ENCODE data around the gene LIPH.

Gene LIPH

GRCh38 chr3:185498503-185499396 is 53.6 kb downstream of the LIPH start, which contains the start of gene TMEM41A:
Gene TMEM41A (minus strand): TSS chr3:185499035. CDS start chr3:185498961, 74 bp downstream.
- no peak within 1 kb of the TSS for H2AK5ac ChIP-seq (ENCODE audit: low read length, severe bottlenecking)
- H3K23ac ChIP-seq (ENCODE audit: low read length in 2 of 2) = peak within 1 kb of the TSS in 1 of 2 experiments; percentile 96
- H4K91ac ChIP-seq (ENCODE audit: low read length) = peak within 1 kb of the TSS; percentile 52
- H3K9me3 ChIP-seq (ENCODE audit: control insufficient read depth, low read length) = no peaks in the 10 kb centered on the region
- no peak within 1 kb of the TSS for H2BK120ac ChIP-seq (ENCODE audit: low read depth, low read length)
- H2BK15ac ChIP-seq (ENCODE audit: low read depth, poor library complexity, severe bottlenecking) = peak within 1 kb of the TSS; percentile 55
- H2BK5ac ChIP-seq (ENCODE audit: low read depth, low read length, poor library complexity, severe bottlenecking) = peak within 1 kb of the TSS; percentile 79
- H3K14ac ChIP-seq (ENCODE audit: low read length in 2 of 2) = no peak within 1 kb of the TSS
- peak; percentile 90 for DNase-seq
- H3K4me1 ChIP-seq (ENCODE audit: control insufficient read depth, insufficient read depth, low read depth, low read length) = peaks cover 4% of the 10 kb centered on the region
- H3K9ac ChIP-seq (ENCODE audit: low read length) = peak within 1 kb of the TSS; percentile 94
- peak within 1 kb of the TSS; percentile 63 for H4K8ac ChIP-seq (ENCODE audit: low read length)
- H2BK12ac ChIP-seq (ENCODE audit: low read length in 2 of 2) = peak within 1 kb of the TSS in 1 of 2 experiments; percentile 67
- H3K18ac ChIP-seq (ENCODE audit: low read depth in 1 of 2, low read length in 2 of 2) = peak within 1 kb of the TSS; percentile 28 to 92
- peaks cover 3 to 7% of the 10 kb centered on the region in 2 experiments for H3K27me3 ChIP-seq (ENCODE audit: control insufficient read depth in 1 of 2, insufficient read depth in 1 of 2, low read length in 2 of 2)
- peaks cover 25% of the 10 kb centered on the region for H3K79me1 ChIP-seq (replicated peaks; ENCODE audit: low read length, poor library complexity, severe bottlenecking)
- H3K27ac ChIP-seq (ENCODE audit: low read length, poor library complexity, severe bottlenecking) = peak within 1 kb of the TSS; percentile 71
- H3K36me3 ChIP-seq (ENCODE audit: control insufficient read depth in 1 of 2, insufficient read depth in 2 of 2, low read depth in 1 of 2, low read length in 2 of 2) = peaks cover 23 to 30% of the 10 kb centered on the region in 2 experiments
- under 1% methylated on average over 82 of the region's 82 CpGs for WGBS
- peak within 1 kb of the TSS; percentile 91 to 93 for H3K4me3 ChIP-seq (ENCODE audit: insufficient read depth in 1 of 2, low read depth in 1 of 2, low read length in 2 of 2)
- H2AFZ ChIP-seq (ENCODE audit: low read depth, low read length) = peak within 1 kb of the TSS; percentile 88
- peak within 1 kb of the TSS; percentile 45 to 66 for H3K4ac ChIP-seq (ENCODE audit: low read depth in 1 of 2, low read length in 2 of 2)
- peak within 1 kb of the TSS; percentile 69 for H3K4me2 ChIP-seq (ENCODE audit: low read length, poor library complexity, severe bottlenecking)

- Histone ChIP-seq H3K14ac (ENCODE audit: low read length in 2 of 2) (no peak overlapping the region), H3K4me3 (ENCODE audit: insufficient read depth in 1 of 2, low read depth in 1 of 2, low read length in 2 of 2) (no peak overlapping the region), H3K27ac (ENCODE audit: low read length, poor library complexity, severe bottlenecking) (no peak overlapping the region), H3K4me2 (ENCODE audit: low read length, poor library complexity, severe bottlenecking) (no peak overlapping the region), H3K9me3 (ENCODE audit: control insufficient read depth, low read length) (no peaks in the 10 kb centered on the region), H3K23ac (ENCODE audit: low read length in 2 of 2) (no peak overlapping the region), H2BK5ac (ENCODE audit: low read depth, low read length, poor library complexity, severe bottlenecking) (no peak overlapping the region), H4K8ac (ENCODE audit: low read length) (no peak overlapping the region), H4K91ac (ENCODE audit: low read length) (no peak overlapping the region), H3K36me3 (ENCODE audit: control insufficient read depth in 1 of 2, insufficient read depth in 2 of 2, low read depth in 1 of 2, low read length in 2 of 2) (peaks cover 21 to 86% of the 10 kb centered on the region in 2 experiments), H2AK5ac (ENCODE audit: low read length, severe bottlenecking) (no peak overlapping the region), H3K79me1 (replicated peaks; ENCODE audit: low read length, poor library complexity, severe bottlenecking) (peaks cover 16% of the 10 kb centered on the region), H2AFZ (ENCODE audit: low read depth, low read length) (no peak overlapping the region), H3K18ac (ENCODE audit: low read depth in 1 of 2, low read length in 2 of 2) (no peak overlapping the region), H2BK15ac (ENCODE audit: low read depth, poor library complexity, severe bottlenecking) (no peak overlapping the region), H2BK120ac (ENCODE audit: low read depth, low read length) (no peak overlapping the region), H3K4me1 (ENCODE audit: control insufficient read depth, insufficient read depth, low read depth, low read length) (no peaks in the 10 kb centered on the region), H3K27me3 (ENCODE audit: control insufficient read depth in 1 of 2, insufficient read depth in 1 of 2, low read length in 2 of 2) (no peaks in the 10 kb centered on the region), H3K9ac (ENCODE audit: low read length) (no peak overlapping the region), H2BK12ac (ENCODE audit: low read length in 2 of 2) (no peak overlapping the region), H3K4ac (ENCODE audit: low read depth in 1 of 2, low read length in 2 of 2) (no peak overlapping the region)
- 96% methylated on average over 4 of the region's 4 CpGs for WGBS
- no peak for DNase-seq
Measured at GRCh38 chr3:185490241-185490640, 62.1 kb downstream of the LIPH start.

GRCh38 chr3:185489462-185489861 is 62.9 kb downstream of the LIPH start:
- H3K4me3 ChIP-seq (ENCODE audit: insufficient read depth in 1 of 2, low read depth in 1 of 2, low read length in 2 of 2) = no peak overlapping the region
- no peak overlapping the region for H4K8ac ChIP-seq (ENCODE audit: low read length)
- H3K14ac ChIP-seq (ENCODE audit: low read length in 2 of 2) = no peak overlapping the region
- H3K23ac ChIP-seq (ENCODE audit: low read length in 2 of 2) = no peak overlapping the region
- no peak for DNase-seq
- no peak overlapping the region for H3K9ac ChIP-seq (ENCODE audit: low read length)
- no peak overlapping the region for H4K91ac ChIP-seq (ENCODE audit: low read length)
- H3K4me2 ChIP-seq (ENCODE audit: low read length, poor library complexity, severe bottlenecking) = no peak overlapping the region
- no peaks in the 10 kb centered on the region for H3K27me3 ChIP-seq (ENCODE audit: control insufficient read depth in 1 of 2, insufficient read depth in 1 of 2, low read length in 2 of 2)
- H2BK5ac ChIP-seq (ENCODE audit: low read depth, low read length, poor library complexity, severe bottlenecking) = no peak overlapping the region
- H3K4ac ChIP-seq (ENCODE audit: low read depth in 1 of 2, low read length in 2 of 2) = no peak overlapping the region
- H3K79me1 ChIP-seq (replicated peaks; ENCODE audit: low read length, poor library complexity, severe bottlenecking) = peaks cover 9% of the 10 kb centered on the region
- H2BK15ac ChIP-seq (ENCODE audit: low read depth, poor library complexity, severe bottlenecking) = no peak overlapping the region
- H2BK12ac ChIP-seq (ENCODE audit: low read length in 2 of 2) = no peak overlapping the region
- no peak overlapping the region for H2AK5ac ChIP-seq (ENCODE audit: low read length, severe bottlenecking)
- peaks cover 16 to 79% of the 10 kb centered on the region in 2 experiments for H3K36me3 ChIP-seq (ENCODE audit: control insufficient read depth in 1 of 2, insufficient read depth in 2 of 2, low read depth in 1 of 2, low read length in 2 of 2)
- no peak overlapping the region for H3K27ac ChIP-seq (ENCODE audit: low read length, poor library complexity, severe bottlenecking)
- no peak overlapping the region for H2BK120ac ChIP-seq (ENCODE audit: low read depth, low read length)
- H3K9me3 ChIP-seq (ENCODE audit: control insufficient read depth, low read length) = no peaks in the 10 kb centered on the region
- H2AFZ ChIP-seq (ENCODE audit: low read depth, low read length) = no peak overlapping the region
- H3K4me1 ChIP-seq (ENCODE audit: control insufficient read depth, insufficient read depth, low read depth, low read length) = no peaks in the 10 kb centered on the region
- H3K18ac ChIP-seq (ENCODE audit: low read depth in 1 of 2, low read length in 2 of 2) = no peak overlapping the region
- 95% methylated on average over 3 of the region's 3 CpGs for WGBS

- no peak overlapping the region for H3K4ac ChIP-seq (ENCODE audit: low read depth in 1 of 2, low read length in 2 of 2)
- H4K91ac ChIP-seq (ENCODE audit: low read length) = no peak overlapping the region
- no peak overlapping the region for H2AFZ ChIP-seq (ENCODE audit: low read depth, low read length)
- peaks cover 4% of the 10 kb centered on the region for H3K79me1 ChIP-seq (replicated peaks; ENCODE audit: low read length, poor library complexity, severe bottlenecking)
- no peak overlapping the region for H3K14ac ChIP-seq (ENCODE audit: low read length in 2 of 2)
- H3K18ac ChIP-seq (ENCODE audit: low read depth in 1 of 2, low read length in 2 of 2) = no peak overlapping the region
- 96% methylated on average over 5 of the region's 5 CpGs for WGBS
- no peaks in the 10 kb centered on the region for H3K4me1 ChIP-seq (ENCODE audit: control insufficient read depth, insufficient read depth, low read depth, low read length)
- H2BK120ac ChIP-seq (ENCODE audit: low read depth, low read length) = no peak overlapping the region
- no peak overlapping the region for H4K8ac ChIP-seq (ENCODE audit: low read length)
- no peaks in the 10 kb centered on the region for H3K9me3 ChIP-seq (ENCODE audit: control insufficient read depth, low read length)
- H3K36me3 ChIP-seq (ENCODE audit: control insufficient read depth in 1 of 2, insufficient read depth in 2 of 2, low read depth in 1 of 2, low read length in 2 of 2) = peaks cover 8 to 69% of the 10 kb centered on the region in 2 experiments
- no peak overlapping the region for H3K4me2 ChIP-seq (ENCODE audit: low read length, poor library complexity, severe bottlenecking)
- H3K9ac ChIP-seq (ENCODE audit: low read length) = no peak overlapping the region
- no peak overlapping the region for H3K27ac ChIP-seq (ENCODE audit: low read length, poor library complexity, severe bottlenecking)
- no peak for DNase-seq
- H2BK5ac ChIP-seq (ENCODE audit: low read depth, low read length, poor library complexity, severe bottlenecking) = no peak overlapping the region
- H2BK12ac ChIP-seq (ENCODE audit: low read length in 2 of 2) = no peak overlapping the region
- H3K27me3 ChIP-seq (ENCODE audit: control insufficient read depth in 1 of 2, insufficient read depth in 1 of 2, low read length in 2 of 2) = no peaks in the 10 kb centered on the region
- no peak overlapping the region for H3K23ac ChIP-seq (ENCODE audit: low read length in 2 of 2)
- no peak overlapping the region for H3K4me3 ChIP-seq (ENCODE audit: insufficient read depth in 1 of 2, low read depth in 1 of 2, low read length in 2 of 2)
- H2AK5ac ChIP-seq (ENCODE audit: low read length, severe bottlenecking) = no peak overlapping the region
- no peak overlapping the region for H2BK15ac ChIP-seq (ENCODE audit: low read depth, poor library complexity, severe bottlenecking)
Measured at GRCh38 chr3:185488465-185488864, 63.9 kb downstream of the LIPH start.
